NT2/D1 (cell line): ENCODE results near the gene EXOC3L1.

Source experiments
- SUZ12 ChIP-seq: IDR thresholded peaks from 2 replicates; pipeline ENCODE4 v1.6.1; 2011; ENCODE audit not compliant: insufficient read length, insufficient read depth; ENCODE audit errors: extremely low read depth
- ZNF274 ChIP-seq: IDR thresholded peaks from 2 replicates; pipeline ENCODE4 v1.6.1; 2011; ENCODE audit warnings: mild to moderate bottlenecking, low read depth, low read length

GRCh38 chr16:67229906-67230808 lies 40.2 kb upstream of the EXOC3L1 start:
- TF ChIP-seq SUZ12 (no peak), ZNF274 (no peak)
